Measurements from ENCODE around the gene SETD5.

DNA sequence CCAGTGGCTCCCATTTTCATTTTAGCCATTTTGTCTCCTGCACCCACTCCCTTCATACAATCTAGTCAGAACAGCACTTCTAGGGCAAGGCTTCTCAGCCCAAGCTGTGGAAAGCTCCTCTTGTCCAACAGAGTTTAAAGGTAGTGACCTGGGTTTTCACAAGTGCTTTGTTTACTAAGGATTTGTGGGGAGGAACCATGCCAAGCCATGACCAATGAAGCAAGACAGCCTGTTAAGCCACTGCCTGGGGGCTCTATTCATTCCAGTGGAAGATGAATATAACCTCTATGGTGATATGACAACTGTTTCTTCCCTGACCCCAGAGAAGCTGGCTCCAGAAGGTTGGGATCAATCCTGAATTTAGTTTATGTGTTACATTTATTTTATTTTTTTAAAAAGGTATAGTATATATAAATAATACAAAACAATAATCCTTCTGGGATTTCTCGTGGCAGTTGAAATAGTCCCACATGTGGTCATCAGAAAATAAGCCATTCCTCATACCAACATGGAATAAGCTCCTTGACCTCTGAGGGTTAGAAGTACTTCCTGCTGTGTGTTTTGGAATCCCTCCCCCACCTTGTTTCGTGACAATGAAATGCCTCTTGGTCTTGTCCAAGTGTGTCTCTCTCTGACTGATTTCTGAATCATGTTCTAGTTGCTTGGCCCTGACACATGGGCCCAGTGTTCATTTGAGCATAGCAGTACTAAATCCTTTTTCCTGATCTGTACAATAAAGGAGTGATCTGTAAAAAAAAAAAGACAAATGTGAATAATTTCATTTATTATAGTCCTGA lies 47.9 kb upstream of the SETD5 start:
- TF ChIP-seq, protein P1, sequence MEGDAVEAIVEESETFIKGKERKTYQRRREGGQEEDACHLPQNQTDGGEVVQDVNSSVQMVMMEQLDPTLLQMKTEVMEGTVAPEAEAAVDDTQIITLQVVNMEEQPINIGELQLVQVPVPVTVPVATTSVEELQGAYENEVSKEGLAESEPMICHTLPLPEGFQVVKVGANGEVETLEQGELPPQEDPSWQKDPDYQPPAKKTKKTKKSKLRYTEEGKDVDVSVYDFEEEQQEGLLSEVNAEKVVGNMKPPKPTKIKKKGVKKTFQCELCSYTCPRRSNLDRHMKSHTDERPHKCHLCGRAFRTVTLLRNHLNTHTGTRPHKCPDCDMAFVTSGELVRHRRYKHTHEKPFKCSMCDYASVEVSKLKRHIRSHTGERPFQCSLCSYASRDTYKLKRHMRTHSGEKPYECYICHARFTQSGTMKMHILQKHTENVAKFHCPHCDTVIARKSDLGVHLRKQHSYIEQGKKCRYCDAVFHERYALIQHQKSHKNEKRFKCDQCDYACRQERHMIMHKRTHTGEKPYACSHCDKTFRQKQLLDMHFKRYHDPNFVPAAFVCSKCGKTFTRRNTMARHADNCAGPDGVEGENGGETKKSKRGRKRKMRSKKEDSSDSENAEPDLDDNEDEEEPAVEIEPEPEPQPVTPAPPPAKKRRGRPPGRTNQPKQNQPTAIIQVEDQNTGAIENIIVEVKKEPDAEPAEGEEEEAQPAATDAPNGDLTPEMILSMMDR (conservative IDR thresholded peaks at IDR 0.05 in 1 of 2, IDR thresholded peaks at IDR 0.05 in 1 of 2; ENCODE audit: low read depth in 1 of 2, low read length in 2 of 2), result no peak
- no peak for TF ChIP-seq EZH2 (IDR thresholded peaks at IDR 0.05; ENCODE audit: low read length, missing control alignments)

All from fibroblast of lung (primary cell).